ENCODE data around the gene FBXO47. TPM values are rescaled to one million over a fixed set of nuclear protein-coding genes. Genes with fewer than 3 reads are reported as not detected.

The FBXO47 gene
- total RNA-seq, 4 donors from 2014 or later, result not detected

DNA sequence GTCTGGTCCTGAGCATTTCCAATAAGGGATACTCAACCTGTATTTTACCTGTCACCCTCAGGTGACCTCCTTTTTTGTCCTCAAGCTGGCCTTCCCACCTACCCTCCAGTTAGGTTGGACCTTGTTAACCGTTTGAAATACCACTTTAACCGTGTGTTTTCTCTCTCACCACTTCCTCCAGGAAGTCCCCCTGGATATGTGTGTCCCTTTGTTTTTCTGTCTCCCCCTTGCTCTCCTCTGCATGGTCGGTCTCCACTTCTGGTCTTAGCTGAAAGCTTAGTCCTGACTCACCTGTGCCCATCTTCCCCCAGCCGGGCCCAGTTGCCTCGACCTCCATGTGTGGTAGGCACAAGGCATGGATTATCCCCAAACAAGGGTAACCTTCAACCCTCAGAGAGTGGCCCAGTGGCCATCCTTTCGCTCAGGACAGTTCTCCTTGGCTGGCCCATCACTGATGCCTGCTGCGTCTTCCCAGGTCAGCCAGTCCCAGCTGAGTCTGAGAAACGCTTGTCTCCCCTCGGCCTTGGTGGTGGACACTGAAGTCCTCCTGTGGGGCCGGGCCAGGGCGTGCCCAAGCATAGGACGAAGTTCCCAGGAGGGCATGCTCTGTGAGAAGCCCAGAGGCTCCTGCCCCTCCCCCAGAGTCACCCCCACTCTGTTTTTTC is 77.3 kb downstream of the FBXO47 start:
- H3K9me3 ChIP-seq, result no peaks in the 10 kb centered on the region
- peaks cover 51% of the 10 kb centered on the region for H3K4me1 ChIP-seq
- no peak overlapping the region for H3K4me3 ChIP-seq
- TF ChIP-seq, protein P1, sequence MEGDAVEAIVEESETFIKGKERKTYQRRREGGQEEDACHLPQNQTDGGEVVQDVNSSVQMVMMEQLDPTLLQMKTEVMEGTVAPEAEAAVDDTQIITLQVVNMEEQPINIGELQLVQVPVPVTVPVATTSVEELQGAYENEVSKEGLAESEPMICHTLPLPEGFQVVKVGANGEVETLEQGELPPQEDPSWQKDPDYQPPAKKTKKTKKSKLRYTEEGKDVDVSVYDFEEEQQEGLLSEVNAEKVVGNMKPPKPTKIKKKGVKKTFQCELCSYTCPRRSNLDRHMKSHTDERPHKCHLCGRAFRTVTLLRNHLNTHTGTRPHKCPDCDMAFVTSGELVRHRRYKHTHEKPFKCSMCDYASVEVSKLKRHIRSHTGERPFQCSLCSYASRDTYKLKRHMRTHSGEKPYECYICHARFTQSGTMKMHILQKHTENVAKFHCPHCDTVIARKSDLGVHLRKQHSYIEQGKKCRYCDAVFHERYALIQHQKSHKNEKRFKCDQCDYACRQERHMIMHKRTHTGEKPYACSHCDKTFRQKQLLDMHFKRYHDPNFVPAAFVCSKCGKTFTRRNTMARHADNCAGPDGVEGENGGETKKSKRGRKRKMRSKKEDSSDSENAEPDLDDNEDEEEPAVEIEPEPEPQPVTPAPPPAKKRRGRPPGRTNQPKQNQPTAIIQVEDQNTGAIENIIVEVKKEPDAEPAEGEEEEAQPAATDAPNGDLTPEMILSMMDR (IDR thresholded peaks at IDR 0.05), result no peak
- TF ChIP-seq POLR2A (IDR thresholded peaks at IDR 0.05) (no peak), POLR2AphosphoS5 (IDR thresholded peaks at IDR 0.05) (no peak), EP300 (IDR thresholded peaks at IDR 0.05) (no peak)
- no peak for DNase-seq (ENCODE audit: low spot score in 2 of 2)
- peaks cover 71% of the 10 kb centered on the region for H3K36me3 ChIP-seq
- 86% methylated on average over 9 of the region's 12 CpGs for WGBS
- H3K27me3 ChIP-seq, result no peaks in the 10 kb centered on the region
- no peak overlapping the region for H3K27ac ChIP-seq

DNA sequence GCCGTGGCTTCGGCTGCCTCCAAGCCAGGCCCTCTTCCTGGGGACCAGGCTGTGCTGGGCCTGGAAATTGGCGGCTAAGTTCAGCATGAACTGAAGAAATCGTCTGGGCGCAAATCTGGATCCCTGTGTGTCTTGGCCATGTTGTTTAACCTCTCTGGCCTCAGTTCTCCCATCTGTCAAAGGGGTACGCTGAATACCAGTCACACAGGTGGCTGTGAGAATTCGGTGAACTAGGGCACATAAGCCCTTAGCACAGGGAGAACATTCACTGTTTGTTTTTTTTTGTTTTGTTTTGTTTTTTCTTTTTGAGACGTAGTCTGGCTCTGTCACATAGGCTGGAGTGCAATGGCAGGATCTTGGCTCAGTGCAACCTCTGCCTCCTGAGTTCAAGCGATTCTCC is 78.4 kb downstream of the FBXO47 start:
- Histone ChIP-seq H3K27ac (no peak overlapping the region), H3K27me3 (no peaks in the 10 kb centered on the region), H3K36me3 (peaks cover 61% of the 10 kb centered on the region), H3K9me3 (no peaks in the 10 kb centered on the region), H3K4me3 (no peak overlapping the region), H3K4me1 (peaks cover 55% of the 10 kb centered on the region)
- WGBS, result 89% methylated on average over 9 of the region's 9 CpGs
- TF ChIP-seq, protein P1 (IDR thresholded peaks at IDR 0.05), result no peak
- no peak for TF ChIP-seq POLR2A (IDR thresholded peaks at IDR 0.05)
- no peak for TF ChIP-seq EP300 (IDR thresholded peaks at IDR 0.05)
- no peak for TF ChIP-seq POLR2AphosphoS5 (IDR thresholded peaks at IDR 0.05)
- DNase-seq (ENCODE audit: low spot score in 2 of 2), result no peak

DNA sequence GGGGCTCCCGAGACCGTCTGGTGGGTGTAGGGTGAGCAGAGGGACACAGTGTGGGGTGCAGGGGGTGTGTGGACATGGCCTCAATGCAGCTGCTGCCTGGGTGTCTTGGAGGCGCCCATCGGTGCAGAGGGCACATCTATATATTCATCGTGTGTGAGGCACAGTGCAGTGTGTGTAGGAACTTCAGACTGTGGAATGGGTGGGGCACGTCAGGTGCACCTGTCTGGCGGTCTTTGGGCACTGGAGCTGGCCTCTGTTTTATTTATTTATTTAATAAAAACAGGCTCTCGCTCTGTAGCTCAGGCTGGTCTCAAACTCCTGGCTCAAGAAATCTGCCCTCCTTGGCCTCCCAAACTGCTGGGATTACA is 80.6 kb downstream of the FBXO47 start:
- no peak overlapping the region for H3K27ac ChIP-seq
- H3K4me3 ChIP-seq, result no peak overlapping the region
- H3K4me1 ChIP-seq, result peaks cover 62% of the 10 kb centered on the region
- H3K27me3 ChIP-seq, result no peaks in the 10 kb centered on the region
- H3K36me3 ChIP-seq, result peaks cover 40% of the 10 kb centered on the region
- no peaks in the 10 kb centered on the region for H3K9me3 ChIP-seq
- TF ChIP-seq POLR2AphosphoS5 (IDR thresholded peaks at IDR 0.05) (no peak), EP300 (IDR thresholded peaks at IDR 0.05) (no peak), POLR2A (IDR thresholded peaks at IDR 0.05) (no peak)
- TF ChIP-seq, protein P1 (IDR thresholded peaks at IDR 0.05), result no peak
- 72% methylated on average over 8 of the region's 8 CpGs for WGBS
- DNase-seq (ENCODE audit: low spot score in 2 of 2), result no peak

Other genes with a start within 250 kb of the FBXO47 start
- 10 to 100 TPM in 2 of 4 donors, 1 to 10 TPM in 2; 6.8 to 12.7 (median 10.1) TPM for gene CISD3, start 237.1 kb downstream of the FBXO47 start, total RNA-seq
- 10 to 100 TPM in 1 of 4 donors, 1 to 10 TPM in 3; 5.3 to 15.2 (median 7.0) TPM for gene PCGF2, start 219.1 kb downstream of the FBXO47 start, total RNA-seq
- 100 to 1,000 TPM; 106 to 186 (median 162) TPM for gene PSMB3, start 214.7 kb downstream of the FBXO47 start, total RNA-seq
- 10 to 100 TPM; 31.0 to 46.7 (median 38.6) TPM for gene PIP4K2B, start 167.8 kb downstream of the FBXO47 start, total RNA-seq
- 10 to 100 TPM; 31.5 to 74.8 (median 34.4) TPM for gene CWC25, start 142.1 kb downstream of the FBXO47 start, total RNA-seq
- 1,000 to 10,000 TPM; 1,382 to 1,902 (median 1,771) TPM for gene RPL23, start 113.7 kb downstream of the FBXO47 start, total RNA-seq
- gene LASP1, start 97.3 kb downstream of the FBXO47 start, total RNA-seq, result 100 to 1,000 TPM in 2 of 4 donors, 10 to 100 TPM in 2; 83.1 to 124 (median 99.6) TPM
- 10 to 100 TPM in 1 of 4 donors, 1 to 10 TPM in 3; 5.3 to 14.1 (median 6.3) TPM for gene PLXDC1, start 184.2 kb upstream of the FBXO47 start, total RNA-seq
- not detected for gene ARL5C, start 198.8 kb upstream of the FBXO47 start, total RNA-seq
- gene CACNB1, start 230.3 kb upstream of the FBXO47 start, total RNA-seq, result 10 to 100 TPM in 2 of 4 donors, 1 to 10 TPM in 2; 7.9 to 32.9 (median 17.1) TPM
- gene RPL19, start 232.9 kb upstream of the FBXO47 start, total RNA-seq, result 1,000 to 10,000 TPM; 2,327 to 3,514 (median 3,192) TPM